Raji (cell line): ENCODE data around the gene ADCY9.

Source experiments
- POLR2A ChIP-seq: IDR thresholded peaks from 2 replicates; pipeline ENCODE4 v1.6.1; 2011; ENCODE audit warnings: low read depth, low read length, control low read depth; ENCODE audit not compliant: insufficient read depth

The ADCY9 gene

GRCh38 chr16:4010225-4011158 lies 105.8 kb downstream of the ADCY9 start:
- no peak for TF ChIP-seq POLR2A

DNA sequence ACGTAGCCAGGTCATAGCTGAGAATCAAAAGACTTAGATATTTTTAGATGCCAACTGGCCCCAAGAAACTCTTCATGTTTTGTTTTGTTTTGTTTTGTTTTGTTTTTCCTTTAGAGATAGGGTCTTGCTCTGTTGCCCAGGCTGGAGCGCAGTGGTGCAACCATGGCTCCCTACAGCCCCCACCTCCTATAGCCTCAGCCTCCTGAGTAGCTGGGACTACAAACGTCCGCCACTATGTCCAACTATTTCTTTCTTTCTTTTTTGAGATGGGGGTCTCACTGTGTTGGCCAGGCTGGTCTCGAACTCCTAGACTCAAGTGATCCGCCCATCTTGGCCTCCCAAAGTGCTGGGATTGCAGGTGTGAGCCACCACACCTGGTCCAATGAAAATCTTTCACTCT lies 107.1 kb downstream of the ADCY9 start:
- TF ChIP-seq POLR2A = no peak

DNA sequence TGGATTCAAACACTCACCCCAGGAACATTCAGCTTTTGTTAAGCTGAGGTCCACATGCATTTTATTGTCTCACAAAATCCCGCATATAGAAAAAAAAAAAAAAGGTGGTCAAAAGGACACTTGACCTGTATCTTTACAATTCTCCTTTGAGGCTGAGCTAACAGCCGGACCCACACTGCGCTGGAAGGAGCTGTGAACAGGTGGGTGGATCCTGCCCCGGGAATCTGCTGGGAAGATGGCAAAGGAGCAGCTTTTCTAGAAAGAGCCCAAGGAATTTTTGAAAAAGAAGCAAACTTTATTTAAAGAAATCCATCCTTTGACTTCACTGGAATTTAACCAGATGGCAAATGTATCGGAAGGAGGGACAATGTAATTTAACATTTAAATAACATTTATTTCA lies 108.1 kb downstream of the ADCY9 start:
- no peak for TF ChIP-seq POLR2A

- no peak for TF ChIP-seq POLR2A
These were observed 109.7 kb downstream of the ADCY9 start for GRCh38 chr16:4006397-4006999.

DNA sequence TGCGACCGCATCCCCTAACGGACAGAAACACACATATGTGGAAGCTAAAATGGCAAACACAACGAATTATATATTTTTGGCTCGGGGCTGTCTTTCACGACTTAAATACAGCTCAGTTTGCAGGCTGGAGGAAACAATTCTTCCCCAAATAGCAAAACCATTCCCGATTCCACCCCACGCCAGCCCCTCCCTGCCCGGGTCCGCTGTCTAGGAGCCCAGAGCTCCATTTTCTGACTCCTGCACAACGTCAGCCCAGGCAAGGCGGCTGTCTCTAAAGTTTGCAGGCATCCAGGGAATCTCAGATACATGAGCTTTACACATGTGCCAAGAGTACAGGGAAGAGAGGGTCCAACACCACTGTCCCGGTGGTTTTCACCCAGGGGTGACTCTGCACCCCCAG lies 110.5 kb downstream of the ADCY9 start:
- TF ChIP-seq POLR2A = no peak

DNA sequence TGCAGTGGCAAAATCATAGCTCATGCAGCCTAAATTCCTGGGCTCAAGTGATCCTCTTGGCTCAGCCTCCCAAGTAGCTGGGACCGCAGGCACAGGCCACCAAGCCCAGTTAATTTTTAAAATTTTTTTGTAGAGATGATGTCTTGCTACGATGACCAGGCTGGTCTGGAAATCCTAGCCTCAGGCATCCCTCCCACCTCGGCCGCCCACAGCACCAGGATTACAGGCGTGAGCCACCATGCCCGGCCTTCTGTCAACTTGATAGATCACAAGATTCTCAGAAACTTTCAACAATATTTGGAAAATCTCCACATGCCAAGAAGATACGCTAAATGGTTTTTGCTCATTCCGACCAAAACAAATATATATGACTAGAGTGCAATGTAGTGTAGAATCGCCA lies 111.0 kb downstream of the ADCY9 start:
- TF ChIP-seq POLR2A = no peak

- no peak for TF ChIP-seq POLR2A
These were observed 112.0 kb downstream of the ADCY9 start for GRCh38 chr16:4004206-4004605.

GRCh38 chr16:4003576-4003975 lies 112.7 kb downstream of the ADCY9 start:
- no peak for TF ChIP-seq POLR2A

DNA sequence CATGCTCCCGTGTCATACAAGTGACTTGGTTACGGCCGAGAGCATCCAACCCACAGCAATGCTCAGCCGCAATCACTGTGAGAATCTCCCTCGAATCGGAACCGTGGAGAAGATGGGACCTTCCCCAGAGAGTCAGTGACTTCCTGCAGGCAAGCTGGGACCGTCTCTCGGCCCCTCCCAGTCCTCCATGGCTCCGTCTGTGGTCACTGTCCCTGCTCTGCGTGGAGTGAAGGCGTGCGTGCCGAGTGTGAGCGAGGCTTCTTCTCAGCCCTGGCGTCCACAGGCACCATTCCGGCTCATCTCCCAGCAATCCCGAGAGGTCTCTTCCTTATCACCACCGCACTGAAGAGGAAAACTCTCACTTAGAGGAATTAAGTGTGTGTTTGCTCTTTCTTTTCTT lies 113.1 kb downstream of the ADCY9 start:
- TF ChIP-seq POLR2A = no peak

- TF ChIP-seq POLR2A = no peak
These were observed 114.1 kb downstream of the ADCY9 start for GRCh38 chr16:4002121-4002520.

DNA sequence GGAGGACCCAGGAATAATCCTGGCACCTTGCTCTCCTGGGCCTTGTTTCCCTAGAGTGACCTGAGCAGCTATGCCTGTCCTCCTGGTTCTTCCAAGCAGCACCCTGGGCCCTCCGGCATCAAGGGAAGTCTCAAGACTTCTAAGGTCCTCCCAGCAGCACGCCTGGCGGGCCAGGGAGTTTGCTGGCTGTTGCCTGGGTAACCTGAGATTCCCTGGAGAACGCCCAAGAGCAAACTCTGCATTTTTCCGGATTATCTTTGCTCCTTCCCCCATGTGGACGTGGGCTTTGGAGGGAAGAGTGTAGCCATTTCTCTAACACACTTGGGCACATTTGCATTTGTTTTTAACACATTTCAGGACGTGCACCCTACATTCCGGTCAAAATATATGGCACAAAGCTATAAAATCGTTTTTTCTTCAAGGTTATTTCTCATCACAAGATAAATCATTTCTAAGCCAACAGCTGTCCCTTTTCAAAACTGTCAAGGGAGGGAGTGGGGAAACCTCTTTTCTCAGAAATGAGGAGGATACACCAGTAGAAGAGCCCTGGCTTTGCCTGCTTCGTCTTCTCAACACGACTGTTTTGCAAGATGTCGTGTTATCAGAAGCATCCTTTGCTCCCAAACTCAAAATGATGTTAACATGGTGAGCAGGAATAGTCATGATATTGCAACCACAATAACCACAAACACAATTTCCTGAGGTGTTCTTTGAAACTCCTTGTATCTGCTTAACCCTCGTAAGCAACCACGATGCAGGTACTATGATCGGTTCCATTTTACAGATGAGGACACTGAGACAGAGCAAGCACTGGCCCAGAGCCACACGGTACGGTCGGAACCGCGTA lies 116.5 kb downstream of the ADCY9 start:
- TF ChIP-seq POLR2A = no peak

- no peak for TF ChIP-seq POLR2A
These were observed 117.3 kb downstream of the ADCY9 start for GRCh38 chr16:3998793-3999478.

DNA sequence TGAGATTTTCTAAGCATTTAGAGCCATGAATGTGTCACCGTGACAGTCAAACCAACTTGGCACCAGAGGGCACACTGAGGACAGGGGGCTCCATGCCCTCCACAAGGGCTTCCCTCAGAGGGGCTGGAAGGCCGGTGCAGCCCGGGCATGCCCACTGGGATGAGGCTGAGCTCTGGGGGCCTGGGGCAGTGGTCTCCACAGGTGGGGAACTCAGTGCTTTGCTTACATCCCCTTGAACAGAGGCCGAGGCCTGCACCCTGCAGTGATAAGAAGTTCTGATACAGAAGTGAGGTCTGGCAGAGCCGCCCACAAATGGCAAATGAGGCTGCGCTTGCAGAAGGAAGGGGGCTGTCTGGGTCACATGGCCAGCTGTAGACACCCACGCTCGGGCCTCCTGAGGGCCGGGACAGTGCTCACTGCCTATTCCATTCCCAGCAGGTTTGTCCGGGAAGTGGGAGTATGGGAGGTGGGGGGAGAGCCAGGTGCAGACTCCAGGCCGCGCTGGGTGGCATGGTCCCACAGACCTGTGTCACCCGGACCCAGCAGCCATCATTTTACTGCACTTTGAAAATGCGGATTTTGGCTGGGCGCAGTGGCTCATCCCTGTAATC lies 118.9 kb downstream of the ADCY9 start:
- no peak for TF ChIP-seq POLR2A

- no peak for TF ChIP-seq POLR2A
These were observed 121.2 kb downstream of the ADCY9 start for GRCh38 chr16:3995001-3995400.
